Measurements from ENCODE around the gene C1QTNF9.
"Not testable (repeated sequence)": the region's sequence is repeated elsewhere in the genome, so short reads cannot be mapped to it uniquely, and the experiment has no call there.

The C1QTNF9 gene

GRCh38 chr13:24309300-24309699 lies at the start of gene C1QTNF9:
Gene C1QTNF9, plus strand, starts transcription at chr13:24309580. Its CDS starts 6,424 bp downstream, at chr13:24316004.
- not testable (repeated sequence) for DNase-seq (ENCODE audit: low read depth in 3 of 3, low spot score in 1 of 3)

- DNase-seq (ENCODE audit: low read depth in 3 of 3, low spot score in 1 of 3), result no peak
These were observed 47.8 kb upstream of the C1QTNF9 start for GRCh38 chr13:24261566-24261965.

- DNase-seq (ENCODE audit: low read depth in 3 of 3, low spot score in 1 of 3), result no peak
These were observed 45.7 kb upstream of the C1QTNF9 start for GRCh38 chr13:24263632-24264031.

GRCh38 chr13:24264976-24265375 lies 44.4 kb upstream of the C1QTNF9 start:
- peak; percentile 49 to 58 (median 52) for DNase-seq (ENCODE audit: low read depth in 3 of 3, low spot score in 1 of 3)

GRCh38 chr13:24265453-24265852 lies 43.9 kb upstream of the C1QTNF9 start:
- no peak for DNase-seq (ENCODE audit: low read depth in 3 of 3, low spot score in 1 of 3)

- no peak for DNase-seq (ENCODE audit: low read depth in 3 of 3, low spot score in 1 of 3)
These were observed 42.1 kb upstream of the C1QTNF9 start for GRCh38 chr13:24267274-24267673.

GRCh38 chr13:24267801-24268200 lies 41.6 kb upstream of the C1QTNF9 start:
- no peak for DNase-seq (ENCODE audit: low read depth in 3 of 3, low spot score in 1 of 3)

GRCh38 chr13:24269821-24270220 lies 39.6 kb upstream of the C1QTNF9 start:
- no peak for DNase-seq (ENCODE audit: low read depth in 3 of 3, low spot score in 1 of 3)

GRCh38 chr13:24270639-24271141 lies 38.7 kb upstream of the C1QTNF9 start:
- no peak for DNase-seq (ENCODE audit: low read depth in 3 of 3, low spot score in 1 of 3)

GRCh38 chr13:24271231-24271600 lies 38.2 kb upstream of the C1QTNF9 start:
- DNase-seq (ENCODE audit: low read depth in 3 of 3, low spot score in 1 of 3), result no peak

GRCh38 chr13:24271601-24272451 lies 37.6 kb upstream of the C1QTNF9 start:
- no peak for DNase-seq (ENCODE audit: low read depth in 3 of 3, low spot score in 1 of 3)

- no peak for DNase-seq (ENCODE audit: low read depth in 3 of 3, low spot score in 1 of 3)
These were observed 36.8 kb upstream of the C1QTNF9 start for GRCh38 chr13:24272452-24273161.

- no peak for DNase-seq (ENCODE audit: low read depth in 3 of 3, low spot score in 1 of 3)
These were observed 35.5 kb upstream of the C1QTNF9 start for GRCh38 chr13:24273926-24274325.

GRCh38 chr13:24274452-24275021 lies 34.8 kb upstream of the C1QTNF9 start:
- DNase-seq (ENCODE audit: low read depth in 3 of 3, low spot score in 1 of 3), result peak in 2 of 3 donors; percentile 40 to 45

- DNase-seq (ENCODE audit: low read depth in 3 of 3, low spot score in 1 of 3), result no peak
These were observed 34.3 kb upstream of the C1QTNF9 start for GRCh38 chr13:24275041-24275440.

- DNase-seq (ENCODE audit: low read depth in 3 of 3, low spot score in 1 of 3), result no peak
These were observed 33.1 kb upstream of the C1QTNF9 start for GRCh38 chr13:24276306-24276705.

GRCh38 chr13:24276861-24277260 lies 32.5 kb upstream of the C1QTNF9 start:
- no peak for DNase-seq (ENCODE audit: low read depth in 3 of 3, low spot score in 1 of 3)

- DNase-seq (ENCODE audit: low read depth in 3 of 3, low spot score in 1 of 3), result no peak
These were observed 31.6 kb upstream of the C1QTNF9 start for GRCh38 chr13:24277761-24278160.

GRCh38 chr13:24279327-24280110 lies 29.9 kb upstream of the C1QTNF9 start:
- DNase-seq (ENCODE audit: low read depth in 3 of 3, low spot score in 1 of 3), result no peak

GRCh38 chr13:24280720-24281119 lies 28.7 kb upstream of the C1QTNF9 start:
- DNase-seq (ENCODE audit: low read depth in 3 of 3, low spot score in 1 of 3), result no peak

Measured in stimulated activated CD4-positive, alpha-beta T cell treated with anti-CD3 and anti-CD28 coated beads, TNF-alpha, amount 100 ng/mL, for 1 hour (primary cell).